Kidney (tissue), 14 donors: ENCODE measurements around the gene ADIRF. TPM values are rescaled to one million over a fixed set of nuclear protein-coding genes. Genes with fewer than 3 reads are reported as not detected.
"Not testable (repeated sequence)": the region's sequence is repeated elsewhere in the genome, so short reads cannot be mapped to it uniquely, and the experiment has no call there.

Source experiments
- DNase-seq, 5 donors: peaks; one replicate each; pipeline ENCODE4 v3.0.0-alpha.2; 2013 to 2020
- FAIRE-seq: peaks from 2 replicates; lab custom pipeline; 2012; peaks lifted over from hg19 to GRCh38; lab: Jason Lieb, UNC
- H3K27ac ChIP-seq, 2 donors: one replicate each; pipeline ENCODE4 v1.7.0; 2013; ENCODE audit warnings: low read depth in 2 of 2, low read length in 2 of 2, inconsistent platforms in 1 of 2
- H3K27me3 ChIP-seq: one replicate; pipeline ENCODE4 v1.7.1; 2013; ENCODE audit warnings: low read length, inconsistent platforms; ENCODE audit not compliant: control insufficient read depth, insufficient read depth
- H3K36me3 ChIP-seq, 3 donors: one replicate each; pipeline versions ENCODE4 v1.7.0 to v1.7.1; 2013; ENCODE audit warnings: low read length in 3 of 3, control low read depth in 1 of 3, inconsistent platforms in 1 of 3; ENCODE audit not compliant: insufficient read depth in 3 of 3, control insufficient read depth in 2 of 3
- H3K4me1 ChIP-seq, 3 donors: one replicate each; pipeline versions ENCODE4 v1.7.0 to v1.7.1; 2013; ENCODE audit warnings: low read length in 3 of 3, inconsistent platforms in 1 of 3, low read depth in 1 of 3; ENCODE audit not compliant: control insufficient read depth in 2 of 3, insufficient read depth in 2 of 3
- H3K4me3 ChIP-seq, 3 donors: one replicate each; pipeline versions ENCODE4 v1.7.0 to v1.8.1; 2013; ENCODE audit warnings: low read length in 3 of 3, control low read depth in 1 of 3, inconsistent platforms in 1 of 3
- H3K9ac ChIP-seq, 3 donors: one replicate each; pipeline versions ENCODE4 v1.7.0 to v1.7.1; 2013; ENCODE audit warnings: low read length in 3 of 3, control low read depth in 1 of 3, inconsistent platforms in 1 of 3
- H3K9me3 ChIP-seq, 3 donors: one replicate each; pipeline versions ENCODE4 v1.7.0 to v1.7.1; 2013; ENCODE audit warnings: low read length in 3 of 3, control low read depth in 1 of 3, inconsistent platforms in 1 of 3; ENCODE audit not compliant: control insufficient read depth in 2 of 3, insufficient read depth in 1 of 3
- CTCF ChIP-seq: IDR thresholded peaks from 3 replicates; pipeline ENCODE4 v1.5.1; 2012; ENCODE audit warnings: mild to moderate bottlenecking, moderate library complexity, borderline replicate concordance; ENCODE audit not compliant: insufficient read depth; ENCODE audit errors: extremely low read depth
- intact Hi-C: fragments of 100-400 bp; cut with DNase I; formaldehyde crosslinking; loops from one replicate; pipeline ENCODE4 v1.11.1; 2022
- polyA plus RNA-seq: library from polyadenylated mRNA; stranded (reverse); fragments of 350-450 nt; fragmentation: Illumina TruSeq; extraction: RNeasy Lipid Tissue Mini Kit (QIAGEN cat#74804); gene quantifications from one replicate; pipeline ENCODE4 v1.2.3, GENCODE V29; 2014; ENCODE audit warnings: low read depth, low replicate concordance; ENCODE audit not compliant: insufficient read depth
- total RNA-seq: library from RNA; stranded (reverse); fragmentation: NEBNext Ultra II Directional; extraction: Animal tissue kit (Norgen Biotek cat#: 25700); gene quantifications from one replicate; pipeline ENCODE4 v1.2.1, GENCODE V29; 2021
- donor health status: control.
- donor health status: control.
- donor health status: control.
- donor health status: control.
- donor health status: control.
- donor health status: DM: yes; HTN: yes; CAD: no.
- donor health status: Normal renal cell carcinoma (clear cell type).

ADIRF gene
- total and polyA plus RNA-seq, 2 donors from 2014 or later, result 357 to 897 TPM

GRCh38 chr10:86974484-86974883 lies 6.2 kb downstream of the ADIRF start:
- FAIRE-seq, result no peak
- Histone ChIP-seq H3K27ac (no peak overlapping the region), H3K9ac (no peak overlapping the region), H3K4me1 (peaks cover 0 to 20% (median 14%) of the 10 kb centered on the region in 3 donors), H3K9me3 (no peaks in the 10 kb centered on the region), H3K27me3 (no peaks in the 10 kb centered on the region), H3K36me3 (no peaks in the 10 kb centered on the region), H3K4me3 (no peak overlapping the region)
- DNase-seq, result no peak
- TF ChIP-seq CTCF, result no peak
- intact Hi-C loops, result no loop called here

- no peak overlapping the region for H3K27ac ChIP-seq
- intact Hi-C loops, result no loop called here
- no peak for FAIRE-seq
- H3K27me3 ChIP-seq, result no peaks in the 10 kb centered on the region
- TF ChIP-seq CTCF, result no peak
- peaks cover 0 to 29% (median 14%) of the 10 kb centered on the region in 3 donors for H3K4me1 ChIP-seq
- no peaks in the 10 kb centered on the region for H3K36me3 ChIP-seq
- no peak for DNase-seq
- no peak overlapping the region for H3K4me3 ChIP-seq
- H3K9ac ChIP-seq, result no peak overlapping the region
- H3K9me3 ChIP-seq, result no peaks in the 10 kb centered on the region
Observed at GRCh38 chr10:86976362-86977056, 8.2 kb downstream of the ADIRF start.

DNA sequence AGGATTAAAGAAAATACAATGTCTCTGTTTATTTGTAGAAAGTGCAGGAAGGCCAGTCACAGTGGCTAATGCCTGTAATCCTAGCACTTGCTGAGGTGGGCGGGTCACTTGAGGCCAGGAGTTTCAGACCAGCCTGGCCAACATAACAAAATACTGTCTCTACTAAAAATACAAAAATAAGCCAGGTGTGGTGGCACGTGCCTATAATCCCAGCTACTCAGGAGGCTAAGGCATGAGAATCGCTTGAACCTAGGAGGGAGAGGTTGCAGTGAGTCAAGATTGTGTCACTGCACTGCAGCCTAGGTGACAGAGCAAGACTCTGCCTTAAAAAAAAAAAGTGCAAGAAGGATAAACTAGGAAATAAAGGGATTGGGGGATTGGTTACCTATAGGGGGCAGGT lies 10.2 kb downstream of the ADIRF start:
- H3K27me3 ChIP-seq, H3K36me3 ChIP-seq, DNase-seq, H3K9ac ChIP-seq, FAIRE-seq, H3K4me3 ChIP-seq, intact Hi-C loops, H3K9me3 ChIP-seq: not testable (repeated sequence)
- peak overlapping the region in 1 of 2 donors; percentile 4 for H3K27ac ChIP-seq
- peaks cover 0 to 25% (median 13%) of the 10 kb centered on the region in 3 donors for H3K4me1 ChIP-seq

DNA sequence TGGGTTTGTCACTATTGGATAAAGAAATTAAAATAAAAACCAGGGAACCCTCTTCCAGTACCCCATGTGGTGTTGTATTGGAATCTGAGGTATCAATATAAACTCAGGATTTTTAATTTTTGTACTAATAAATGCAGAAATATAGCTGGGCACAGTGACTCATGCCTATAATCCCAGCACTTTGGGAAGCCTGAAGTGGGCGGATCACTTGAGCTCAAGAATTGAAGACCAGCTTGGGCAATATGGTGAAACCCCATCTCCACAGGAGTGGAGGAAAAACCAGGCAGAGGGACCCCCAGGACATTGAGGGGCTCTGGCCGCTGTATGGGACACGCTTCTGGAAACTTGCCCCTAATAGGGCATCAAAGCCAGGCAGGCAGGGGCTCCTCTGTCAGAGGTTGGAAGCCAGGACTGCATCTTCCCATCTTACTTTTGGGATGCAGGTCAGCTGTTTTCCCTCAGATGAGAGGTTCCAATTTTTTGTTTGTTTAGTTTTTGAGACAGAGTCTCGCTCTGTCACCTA lies 11.1 kb downstream of the ADIRF start:
- H3K27me3 ChIP-seq, result no peaks in the 10 kb centered on the region
- H3K4me1 ChIP-seq, result peaks cover 0 to 20% (median 13%) of the 10 kb centered on the region in 3 donors
- H3K4me3 ChIP-seq, result no peak overlapping the region
- no peak for FAIRE-seq
- H3K27ac ChIP-seq, result peak overlapping the region in 1 of 2 donors; percentile 28
- no peaks in the 10 kb centered on the region for H3K36me3 ChIP-seq
- TF ChIP-seq CTCF, result no peak
- intact Hi-C loops, result no loop called here
- H3K9ac ChIP-seq, result no peak overlapping the region
- no peaks in the 10 kb centered on the region for H3K9me3 ChIP-seq
- no peak for DNase-seq
